A673 (cell line): ENCODE results near the gene GRIK2. TPM values are rescaled to one million over a fixed set of nuclear protein-coding genes. Genes with fewer than 3 reads are reported as not detected.

Experiments used
- BruUV-seq: library from RNA; stranded (reverse); fragments of 400-500 nt; replicated peaks from 2 replicates; lab custom pipeline; 2021; lab: Mats Ljungman, UMichigan
- CTCF ChIA-PET: fragments of 300-600 bp; sonication (Branson Sonifier 250); formaldehyde crosslinking; loops from one replicate; lab custom pipeline; 2022; ENCODE audit warnings: antibody characterized with exemption; lab: Charles Lee
- POLR2A ChIA-PET: fragments of 300-600 bp; sonication (Branson Sonifier 250); formaldehyde crosslinking; loops from one replicate; lab custom pipeline; 2022; ENCODE audit warnings: antibody characterized with exemption; ENCODE audit not compliant: low non-redundant PET; lab: Charles Lee
- DNase-seq: peaks from one replicate; pipeline ENCODE4 v3.0.0-alpha.2; 2015; ENCODE audit warnings: low spot score
- H3K27ac ChIP-seq: fragments of 200-600 bp; sonication (generic); 2 replicates; pipeline ENCODE4 v1.5.1; 2016; ENCODE audit warnings: mixed run types, low read depth, mild to moderate bottlenecking, mixed read lengths, antibody characterized with exemption, low read length; ENCODE audit not compliant: poor library complexity, severe bottlenecking
- H3K27me3 ChIP-seq: fragments of 200-600 bp; sonication (generic); replicated peaks from 2 replicates; pipeline ENCODE4 v1.6.1; 2017; ENCODE audit warnings: mixed run types, low read depth, mild to moderate bottlenecking, mixed read lengths, antibody characterized with exemption, low read length; ENCODE audit not compliant: insufficient read depth, poor library complexity
- H3K36me3 ChIP-seq: fragments of 200-600 bp; sonication (generic); 2 replicates; pipeline ENCODE4 v1.6.1; 2016; ENCODE audit warnings: mixed run types, mild to moderate bottlenecking, mixed read lengths, antibody characterized with exemption, low read length; ENCODE audit not compliant: insufficient read depth, poor library complexity, severe bottlenecking
- H3K4me1 ChIP-seq: fragments of 200-600 bp; sonication (generic); 2 replicates; pipeline ENCODE4 v1.6.1; 2017; ENCODE audit warnings: mixed run types, mild to moderate bottlenecking, mixed read lengths, antibody characterized with exemption, low read length; ENCODE audit not compliant: insufficient read depth, poor library complexity, severe bottlenecking
- H3K4me3 ChIP-seq: fragments of 200-600 bp; sonication (generic); 2 replicates; pipeline ENCODE4 v1.5.1; 2016; ENCODE audit warnings: low read depth, mixed run types, mild to moderate bottlenecking, mixed read lengths, low read length; ENCODE audit not compliant: poor library complexity, severe bottlenecking
- H3K9me3 ChIP-seq: fragments of 200-600 bp; sonication (generic); 2 replicates; pipeline ENCODE4 v1.6.1; 2016; ENCODE audit warnings: mixed run types, low read depth, mild to moderate bottlenecking, mixed read lengths, antibody characterized with exemption, low read length; ENCODE audit not compliant: poor library complexity, severe bottlenecking
- CTCF ChIP-seq: fragments of 300-800, 200-600 bp; sonication (generic); conservative IDR thresholded peaks from 2 replicates; pipeline ENCODE4 v1.5.1; 2017; ENCODE audit warnings: low read depth, mild to moderate bottlenecking, antibody characterized with exemption, low read length, moderate library complexity, mixed read lengths
- EZH2 ChIP-seq: fragments of 200-600 bp; sonication (generic); IDR thresholded peaks from 2 replicates; pipeline ENCODE4 v1.6.1; 2017; ENCODE audit warnings: borderline replicate concordance, low read depth, mild to moderate bottlenecking, mixed read lengths, antibody characterized with exemption, low read length; ENCODE audit not compliant: poor library complexity, severe bottlenecking
- intact Hi-C: fragments of 100-400 bp; cut with micrococcal nuclease; formaldehyde crosslinking; loops from one replicate; pipeline ENCODE4 v1.10.0; 2022; ENCODE audit not compliant: unreplicated experiment
- total RNA-seq: library from RNA; stranded (reverse); gene quantifications from 2 replicates; pipeline ENCODE4 v1.2.3, GENCODE V29; 2021

GRIK2 gene
- total RNA-seq, 1 experiment from 2014 or later, result 62.1 TPM

GRCh38 chr6:101779051-101779844 lies 385.7 kb downstream of the GRIK2 start:
- intact Hi-C loops, result no loop called here
- DNase-seq, result no peak
- no peak overlapping the region for H3K4me3 ChIP-seq
- TF ChIP-seq EZH2 (no peak), CTCF (no peak)
- no peak overlapping the region for H3K27ac ChIP-seq
- POLR2A ChIA-PET, result no interaction called here
- no peaks in the 10 kb centered on the region for H3K27me3 ChIP-seq
- CTCF ChIA-PET, result interaction anchor here (0.6 kb wide), 1 partner anchor 392 kb away, joined by 7 read pairs; no protein-coding TSS in a partner anchor
- no peaks in the 10 kb centered on the region for H3K36me3 ChIP-seq
- no TSS peak for BruUV-seq
- no peaks in the 10 kb centered on the region for H3K4me1 ChIP-seq
- peaks cover 2% of the 10 kb centered on the region for H3K9me3 ChIP-seq

- POLR2A ChIA-PET, result no interaction called here
- peaks cover 7% of the 10 kb centered on the region for H3K36me3 ChIP-seq
- no TSS peak for BruUV-seq
- H3K4me3 ChIP-seq, result no peak overlapping the region
- no peaks in the 10 kb centered on the region for H3K27me3 ChIP-seq
- CTCF ChIA-PET, result no interaction called here
- no peak for DNase-seq
- TF ChIP-seq CTCF (no peak), EZH2 (no peak)
- no peak overlapping the region for H3K27ac ChIP-seq
- H3K4me1 ChIP-seq, result no peaks in the 10 kb centered on the region
- peaks cover 19% of the 10 kb centered on the region for H3K9me3 ChIP-seq
- intact Hi-C loops, result no loop called here
These were observed 389.8 kb downstream of the GRIK2 start for GRCh38 chr6:101783287-101783686.

- no peak for DNase-seq
- H3K27ac ChIP-seq, result no peak overlapping the region
- CTCF ChIA-PET, result no interaction called here
- POLR2A ChIA-PET, result no interaction called here
- no TSS peak for BruUV-seq
- peaks cover 7% of the 10 kb centered on the region for H3K36me3 ChIP-seq
- H3K9me3 ChIP-seq, result peaks cover 19% of the 10 kb centered on the region
- H3K27me3 ChIP-seq, result no peaks in the 10 kb centered on the region
- no peaks in the 10 kb centered on the region for H3K4me1 ChIP-seq
- TF ChIP-seq EZH2, result no peak
- no peak for TF ChIP-seq CTCF
- H3K4me3 ChIP-seq, result no peak overlapping the region
- intact Hi-C loops, result no loop called here
These were observed 390.6 kb downstream of the GRIK2 start for GRCh38 chr6:101784094-101784493.
